ENCODE data around the gene RFC1.
"Not testable (repeated sequence)": the region's sequence is repeated elsewhere in the genome, so short reads cannot be mapped to it uniquely, and the experiment has no call there.

The RFC1 gene

DNA sequence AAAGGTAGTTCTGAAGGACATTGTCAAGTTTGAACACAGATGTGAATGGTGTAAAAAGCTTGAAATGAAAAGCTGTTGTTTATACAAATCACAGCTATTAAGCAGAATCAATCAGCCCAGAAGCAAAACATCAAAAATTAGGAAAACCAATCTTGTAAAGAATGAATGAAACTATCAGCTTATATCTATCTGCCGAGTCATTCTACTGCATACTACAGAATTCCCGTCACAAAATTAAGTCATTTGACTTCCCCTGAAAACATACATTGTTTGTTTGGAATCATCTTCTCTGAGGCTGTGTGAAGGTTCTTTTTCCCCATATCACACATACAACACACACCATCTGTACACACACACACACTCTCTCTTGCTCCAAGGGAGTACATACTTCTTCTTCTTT, 80.3 kb downstream of the RFC1 start:
- peaks cover 48% of the 10 kb centered on the region for H3K36me3 ChIP-seq
- TF ChIP-seq, protein P1, sequence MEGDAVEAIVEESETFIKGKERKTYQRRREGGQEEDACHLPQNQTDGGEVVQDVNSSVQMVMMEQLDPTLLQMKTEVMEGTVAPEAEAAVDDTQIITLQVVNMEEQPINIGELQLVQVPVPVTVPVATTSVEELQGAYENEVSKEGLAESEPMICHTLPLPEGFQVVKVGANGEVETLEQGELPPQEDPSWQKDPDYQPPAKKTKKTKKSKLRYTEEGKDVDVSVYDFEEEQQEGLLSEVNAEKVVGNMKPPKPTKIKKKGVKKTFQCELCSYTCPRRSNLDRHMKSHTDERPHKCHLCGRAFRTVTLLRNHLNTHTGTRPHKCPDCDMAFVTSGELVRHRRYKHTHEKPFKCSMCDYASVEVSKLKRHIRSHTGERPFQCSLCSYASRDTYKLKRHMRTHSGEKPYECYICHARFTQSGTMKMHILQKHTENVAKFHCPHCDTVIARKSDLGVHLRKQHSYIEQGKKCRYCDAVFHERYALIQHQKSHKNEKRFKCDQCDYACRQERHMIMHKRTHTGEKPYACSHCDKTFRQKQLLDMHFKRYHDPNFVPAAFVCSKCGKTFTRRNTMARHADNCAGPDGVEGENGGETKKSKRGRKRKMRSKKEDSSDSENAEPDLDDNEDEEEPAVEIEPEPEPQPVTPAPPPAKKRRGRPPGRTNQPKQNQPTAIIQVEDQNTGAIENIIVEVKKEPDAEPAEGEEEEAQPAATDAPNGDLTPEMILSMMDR (IDR thresholded peaks at IDR 0.05) = no peak

DNA sequence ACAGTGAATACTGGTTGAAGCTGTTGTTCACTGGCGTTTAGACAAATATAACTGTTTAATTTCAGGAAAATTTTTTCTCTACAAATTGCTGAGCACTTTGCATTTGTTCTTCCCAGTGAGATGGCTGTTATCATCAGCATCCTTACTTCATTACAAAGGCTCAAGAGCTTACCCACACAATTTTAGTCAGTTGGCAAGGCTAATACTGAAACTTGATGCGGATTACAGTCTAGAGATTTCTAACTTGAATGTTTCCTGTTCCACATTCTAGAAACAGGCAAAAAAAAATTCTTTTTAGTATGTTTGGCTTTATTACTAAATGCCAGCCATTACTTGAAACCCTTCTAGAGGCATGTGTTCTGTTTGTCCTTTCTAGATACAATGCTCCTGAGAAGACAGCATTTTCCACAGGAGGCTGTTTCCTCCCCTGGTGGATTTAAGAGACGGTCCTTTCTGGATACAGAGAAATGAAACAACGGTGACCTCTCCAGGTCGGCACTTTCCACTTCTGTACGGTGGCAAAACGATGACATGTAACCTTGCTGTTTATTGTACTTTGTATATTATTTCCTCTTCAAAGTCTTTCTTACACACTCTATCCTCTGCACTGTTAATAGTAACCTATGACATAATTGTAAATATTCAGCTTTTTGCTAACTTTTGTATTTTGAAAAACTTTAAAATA, 80.9 kb downstream of the RFC1 start:
- TF ChIP-seq, protein P1 (IDR thresholded peaks at IDR 0.05) = no peak
- peaks cover 42% of the 10 kb centered on the region for H3K36me3 ChIP-seq

More for the DNA sequence above, 80.3 kb downstream of the RFC1 start:
- Histone ChIP-seq H3K9me3 (no peaks in the 10 kb centered on the region), H3K4me3 (ENCODE audit: low read depth in 1 of 2, low read length in 1 of 2) (no peak overlapping the region), H3K4me1 (ENCODE audit: control insufficient read depth in 1 of 2, insufficient read depth in 1 of 2, low read depth in 1 of 2, low read length in 1 of 2) (no peaks in the 10 kb centered on the region), H3K27ac (no peak overlapping the region), H3K27me3 (no peaks in the 10 kb centered on the region)

DNA sequence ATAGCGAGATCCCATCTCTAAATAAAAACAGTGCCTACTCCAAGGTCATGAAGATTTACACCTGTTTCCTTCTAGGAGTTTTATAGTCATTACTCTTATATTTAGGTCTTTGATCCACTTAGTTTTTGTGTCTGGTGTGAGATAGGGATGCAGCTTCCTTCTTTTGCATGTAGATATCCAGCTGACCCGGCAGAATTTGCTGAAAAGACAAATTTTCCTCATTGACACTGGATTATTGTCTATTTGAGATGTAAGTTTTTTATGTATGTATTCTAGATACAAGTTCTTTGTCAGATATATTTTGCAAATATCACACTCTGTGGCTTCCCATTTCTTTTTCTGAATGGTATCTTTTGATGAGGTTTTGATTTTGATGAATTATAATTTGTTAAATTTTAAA, 85.4 kb downstream of the RFC1 start:
- TF ChIP-seq, protein P1 (IDR thresholded peaks at IDR 0.05) = no peak
- no peaks in the 10 kb centered on the region for H3K27me3 ChIP-seq
- H3K4me3 ChIP-seq (ENCODE audit: low read depth in 1 of 2, low read length in 1 of 2) = no peak overlapping the region
- H3K9me3 ChIP-seq = no peaks in the 10 kb centered on the region
- H3K4me1 ChIP-seq (ENCODE audit: control insufficient read depth in 1 of 2, insufficient read depth in 1 of 2, low read depth in 1 of 2, low read length in 1 of 2) = no peaks in the 10 kb centered on the region
- H3K36me3 ChIP-seq = no peaks in the 10 kb centered on the region
- H3K27ac ChIP-seq = no peak overlapping the region

More for the DNA sequence above, 80.9 kb downstream of the RFC1 start:
- Histone ChIP-seq H3K27me3 (no peaks in the 10 kb centered on the region), H3K4me3 (ENCODE audit: low read depth in 1 of 2, low read length in 1 of 2) (no peak overlapping the region), H3K9me3 (no peaks in the 10 kb centered on the region), H3K27ac (no peak overlapping the region), H3K4me1 (ENCODE audit: control insufficient read depth in 1 of 2, insufficient read depth in 1 of 2, low read depth in 1 of 2, low read length in 1 of 2) (no peaks in the 10 kb centered on the region)

DNA sequence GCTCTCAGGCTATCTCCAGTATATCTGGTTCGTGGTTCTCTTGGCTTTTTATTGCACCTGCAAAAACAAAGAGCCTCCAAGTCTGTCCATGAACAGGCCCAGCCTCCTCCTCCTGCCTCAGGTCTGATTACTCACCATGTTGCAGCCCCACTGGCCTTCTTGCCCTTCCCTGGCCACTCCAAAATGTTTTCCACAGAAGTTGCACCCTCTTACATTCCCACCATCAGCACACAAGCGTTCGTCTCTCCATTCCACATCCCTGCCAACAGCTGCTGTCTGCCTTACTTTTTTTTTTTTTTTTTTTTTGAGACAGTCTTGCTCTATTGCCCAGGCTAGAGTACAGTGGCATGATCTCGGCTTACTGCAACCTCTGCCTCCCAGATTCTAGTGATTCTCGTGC, 86.7 kb downstream of the RFC1 start:
- Histone ChIP-seq H3K4me3 (ENCODE audit: low read depth in 1 of 2, low read length in 1 of 2) (no peak overlapping the region), H3K4me1 (ENCODE audit: control insufficient read depth in 1 of 2, insufficient read depth in 1 of 2, low read depth in 1 of 2, low read length in 1 of 2) (no peaks in the 10 kb centered on the region), H3K27me3 (no peaks in the 10 kb centered on the region), H3K36me3 (no peaks in the 10 kb centered on the region), H3K27ac (no peak overlapping the region), H3K9me3 (no peaks in the 10 kb centered on the region)
- TF ChIP-seq, protein P1 (IDR thresholded peaks at IDR 0.05) = no peak

DNA sequence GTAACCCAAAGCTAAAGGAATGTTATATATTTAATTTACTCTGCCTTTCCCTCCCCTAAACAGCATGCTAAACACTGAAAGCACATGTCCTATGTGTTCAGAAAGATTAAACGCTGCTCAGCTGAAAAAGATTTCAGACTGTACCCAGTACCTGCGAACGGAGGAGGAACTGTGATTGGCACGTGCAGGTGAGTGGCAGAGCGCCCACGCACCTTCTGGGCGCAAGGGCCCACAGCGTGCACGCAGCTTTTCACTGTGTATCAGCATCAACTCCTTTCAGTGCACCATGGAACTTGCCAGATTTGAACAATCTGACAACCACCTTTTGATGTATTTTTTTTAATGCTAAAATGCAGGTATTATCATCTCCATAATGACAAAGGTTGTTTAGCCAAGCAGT, 87.7 kb downstream of the RFC1 start:
- Histone ChIP-seq H3K9me3 (no peaks in the 10 kb centered on the region), H3K4me1 (ENCODE audit: control insufficient read depth in 1 of 2, insufficient read depth in 1 of 2, low read depth in 1 of 2, low read length in 1 of 2) (no peaks in the 10 kb centered on the region), H3K27ac (no peak overlapping the region), H3K36me3 (no peaks in the 10 kb centered on the region), H3K4me3 (ENCODE audit: low read depth in 1 of 2, low read length in 1 of 2) (no peak overlapping the region), H3K27me3 (no peaks in the 10 kb centered on the region)
- TF ChIP-seq, protein P1 (IDR thresholded peaks at IDR 0.05) = no peak

DNA sequence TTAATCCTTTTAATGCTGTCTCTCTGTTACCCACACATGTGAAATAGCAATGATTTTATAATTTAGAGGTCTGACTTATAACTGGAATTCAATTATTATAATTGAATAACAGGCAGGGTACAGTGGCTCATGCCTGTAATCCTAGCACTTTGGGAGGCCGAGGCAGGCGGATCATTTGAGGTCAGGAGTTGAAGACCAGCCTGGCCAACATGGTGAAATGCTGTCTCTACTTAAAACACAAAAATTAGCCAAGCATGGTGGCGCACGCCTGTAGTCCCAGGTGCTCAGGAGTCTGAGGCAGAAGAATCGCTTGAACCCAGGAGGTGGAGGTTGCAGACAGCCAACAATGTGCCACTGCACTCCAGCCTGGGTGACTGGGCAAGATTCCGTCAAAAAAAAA, 88.5 kb downstream of the RFC1 start:
- H3K4me3 ChIP-seq (ENCODE audit: low read depth in 1 of 2, low read length in 1 of 2); H3K27me3 ChIP-seq; H3K9me3 ChIP-seq; H3K27ac ChIP-seq; H3K36me3 ChIP-seq; H3K4me1 ChIP-seq (ENCODE audit: control insufficient read depth in 1 of 2, insufficient read depth in 1 of 2, low read depth in 1 of 2, low read length in 1 of 2): not testable (repeated sequence)
